HG03175 (cell line): ENCODE measurements around the gene SHMT2.

Experiments used
- ATAC-seq: cut with Tn5 transposase; IDR thresholded peaks from one replicate; pipeline ENCODE4 v1.9.1; 2021; ENCODE audit warnings: mild to moderate bottlenecking, moderate library complexity; ENCODE audit not compliant: unreplicated experiment

Gene SHMT2

GRCh38 chr12:57225680-57226210 lies 3.8 kb upstream of the SHMT2 start:
- ATAC-seq, result no peak

- no peak for ATAC-seq
Observed at GRCh38 chr12:57226588-57227314, 2.8 kb upstream of the SHMT2 start.

GRCh38 chr12:57227315-57228115 lies 2.0 kb upstream of the SHMT2 start:
- ATAC-seq, result no peak

- no peak for ATAC-seq
Observed at GRCh38 chr12:57229046-57229633, 371 bp upstream of the SHMT2 start.

DNA sequence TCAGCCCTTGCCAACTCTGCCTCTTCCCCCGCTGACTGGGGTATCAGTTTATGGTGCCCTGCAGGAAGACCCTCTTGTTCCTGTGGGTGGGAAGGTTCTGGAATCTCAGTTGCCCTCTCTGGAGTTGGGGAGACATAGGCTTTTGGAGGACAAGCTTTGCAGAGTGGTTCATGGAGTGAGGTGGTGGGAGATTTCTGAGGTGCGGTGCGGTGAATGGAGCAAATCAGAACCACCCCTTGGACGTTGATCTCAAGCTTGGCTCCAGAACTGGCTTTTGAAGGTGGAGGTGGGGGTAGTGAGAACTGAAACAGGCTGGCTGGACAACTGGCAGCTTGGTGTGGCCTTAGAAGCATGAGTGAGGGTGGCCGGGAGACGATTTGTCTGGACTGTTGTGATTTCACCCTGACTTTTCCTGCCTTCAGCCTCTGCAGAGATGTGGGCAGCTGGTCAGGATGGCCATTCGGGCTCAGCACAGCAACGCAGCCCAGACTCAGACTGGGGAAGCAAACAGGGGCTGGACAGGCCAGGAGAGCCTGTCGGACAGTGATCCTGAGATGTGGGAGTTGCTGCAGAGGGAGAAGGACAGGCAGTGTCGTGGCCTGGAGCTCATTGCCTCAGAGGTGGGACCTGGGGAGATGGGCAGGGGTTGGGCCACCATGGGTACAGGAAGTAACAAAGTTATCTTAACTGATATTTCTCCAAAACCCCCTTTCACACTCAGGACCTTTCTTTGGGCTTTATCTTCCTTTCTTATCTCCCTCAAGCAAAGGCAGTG lies 1.1 kb downstream of the SHMT2 start:
- ATAC-seq, result no peak

GRCh38 chr12:57231276-57232021 lies 1.9 kb downstream of the SHMT2 start:
- no peak for ATAC-seq

- no peak for ATAC-seq
Observed at GRCh38 chr12:57232156-57232756, 2.7 kb downstream of the SHMT2 start.

DNA sequence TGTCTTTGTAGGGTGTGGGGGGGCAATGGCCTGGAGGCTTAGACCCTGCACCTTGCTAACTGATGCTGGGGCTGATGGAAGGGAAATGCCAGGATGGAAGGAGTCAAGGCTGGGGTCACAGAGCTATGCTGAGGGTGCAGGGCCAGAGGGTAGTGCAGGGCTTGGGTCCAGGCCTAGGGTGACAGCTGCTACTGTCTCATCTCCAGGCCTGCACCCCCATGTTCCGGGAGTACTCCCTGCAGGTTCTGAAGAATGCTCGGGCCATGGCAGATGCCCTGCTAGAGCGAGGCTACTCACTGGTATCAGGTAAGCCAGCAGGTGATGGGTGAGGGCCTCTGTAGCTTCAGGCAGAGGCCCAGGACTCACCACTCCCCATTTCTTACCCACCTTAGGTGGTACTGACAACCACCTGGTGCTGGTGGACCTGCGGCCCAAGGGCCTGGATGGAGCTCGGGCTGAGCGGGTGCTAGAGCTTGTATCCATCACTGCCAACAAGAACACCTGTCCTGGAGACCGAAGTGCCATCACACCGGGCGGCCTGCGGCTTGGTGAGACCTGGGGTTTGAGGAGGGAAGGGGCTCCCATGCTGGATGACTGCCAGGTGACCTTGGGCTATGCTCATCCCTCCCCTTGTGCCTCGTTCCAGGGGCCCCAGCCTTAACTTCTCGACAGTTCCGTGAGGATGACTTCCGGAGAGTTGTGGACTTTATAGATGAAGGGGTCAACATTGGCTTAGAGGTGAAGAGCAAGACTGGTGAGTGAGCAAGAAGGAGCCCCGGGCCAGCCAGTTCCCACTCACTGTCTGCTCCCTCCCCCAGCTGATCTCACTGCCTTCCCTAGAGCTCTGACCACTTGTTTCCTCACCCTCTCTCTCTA lies 4.1 kb downstream of the SHMT2 start:
- ATAC-seq, result no peak

- no peak for ATAC-seq
Observed at GRCh38 chr12:57234233-57234570, 4.7 kb downstream of the SHMT2 start.

- ATAC-seq, result no peak
Observed at GRCh38 chr12:57234571-57235016, 5.1 kb downstream of the SHMT2 start.

- ATAC-seq, result no peak
Observed at GRCh38 chr12:57235017-57235727, 5.7 kb downstream of the SHMT2 start.

DNA sequence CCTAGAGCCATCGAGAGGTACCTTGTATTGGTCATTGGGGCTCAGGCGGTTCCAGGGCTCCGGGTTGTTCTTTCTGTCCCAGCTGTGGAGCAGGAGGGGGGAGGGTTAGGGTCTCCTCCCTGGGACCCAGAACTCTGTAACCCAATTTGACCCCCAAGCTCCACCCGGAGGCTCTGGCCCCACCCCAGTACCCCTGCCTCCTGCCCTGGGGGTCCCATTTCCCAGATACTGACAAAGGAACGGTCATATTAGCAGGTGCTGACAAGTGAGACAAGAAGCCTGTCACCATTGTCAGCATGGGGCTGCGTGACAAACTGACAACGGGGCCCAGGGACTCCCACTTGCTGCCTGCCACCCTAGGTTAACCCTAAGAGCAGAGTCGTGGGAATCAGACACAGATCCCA lies 6.2 kb downstream of the SHMT2 start:
- ATAC-seq, result no peak

- no peak for ATAC-seq
Observed at GRCh38 chr12:57236201-57236924, 6.9 kb downstream of the SHMT2 start.

DNA sequence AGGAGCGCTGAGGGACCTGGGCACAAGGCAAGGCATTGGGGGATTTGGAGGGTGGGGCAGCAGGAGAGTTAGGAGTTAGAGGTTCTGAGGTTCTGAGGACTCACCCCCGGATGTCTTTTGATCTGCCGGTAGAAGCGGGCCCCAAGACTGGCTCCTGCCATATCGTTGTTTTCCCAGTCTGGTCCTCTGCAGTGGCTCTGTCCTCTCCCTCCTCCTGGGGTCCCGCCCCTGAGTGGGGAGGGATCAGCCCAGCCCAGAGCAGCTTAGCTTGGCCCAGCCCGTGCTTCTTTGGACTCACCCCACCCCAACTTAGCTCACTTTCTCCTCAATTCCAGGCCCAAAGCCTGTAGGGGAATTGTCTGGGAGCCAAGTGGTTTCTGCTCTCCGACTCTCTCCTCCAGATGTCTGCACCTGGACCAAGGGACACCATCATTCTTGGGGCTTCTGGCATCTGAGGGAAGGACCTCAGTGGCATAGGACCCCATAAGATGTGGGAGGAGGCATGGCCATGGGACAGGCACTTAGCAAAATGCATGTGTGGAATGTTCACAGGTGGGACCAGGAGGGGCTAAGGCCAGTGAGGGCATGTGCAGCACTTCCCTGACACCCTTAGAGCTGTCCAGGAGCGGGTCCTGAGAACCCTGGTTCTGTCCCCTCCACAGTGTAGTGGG lies 7.5 kb downstream of the SHMT2 start:
- no peak for ATAC-seq

GRCh38 chr12:57237596-57237931 lies 8.1 kb downstream of the SHMT2 start:
- ATAC-seq, result no peak

DNA sequence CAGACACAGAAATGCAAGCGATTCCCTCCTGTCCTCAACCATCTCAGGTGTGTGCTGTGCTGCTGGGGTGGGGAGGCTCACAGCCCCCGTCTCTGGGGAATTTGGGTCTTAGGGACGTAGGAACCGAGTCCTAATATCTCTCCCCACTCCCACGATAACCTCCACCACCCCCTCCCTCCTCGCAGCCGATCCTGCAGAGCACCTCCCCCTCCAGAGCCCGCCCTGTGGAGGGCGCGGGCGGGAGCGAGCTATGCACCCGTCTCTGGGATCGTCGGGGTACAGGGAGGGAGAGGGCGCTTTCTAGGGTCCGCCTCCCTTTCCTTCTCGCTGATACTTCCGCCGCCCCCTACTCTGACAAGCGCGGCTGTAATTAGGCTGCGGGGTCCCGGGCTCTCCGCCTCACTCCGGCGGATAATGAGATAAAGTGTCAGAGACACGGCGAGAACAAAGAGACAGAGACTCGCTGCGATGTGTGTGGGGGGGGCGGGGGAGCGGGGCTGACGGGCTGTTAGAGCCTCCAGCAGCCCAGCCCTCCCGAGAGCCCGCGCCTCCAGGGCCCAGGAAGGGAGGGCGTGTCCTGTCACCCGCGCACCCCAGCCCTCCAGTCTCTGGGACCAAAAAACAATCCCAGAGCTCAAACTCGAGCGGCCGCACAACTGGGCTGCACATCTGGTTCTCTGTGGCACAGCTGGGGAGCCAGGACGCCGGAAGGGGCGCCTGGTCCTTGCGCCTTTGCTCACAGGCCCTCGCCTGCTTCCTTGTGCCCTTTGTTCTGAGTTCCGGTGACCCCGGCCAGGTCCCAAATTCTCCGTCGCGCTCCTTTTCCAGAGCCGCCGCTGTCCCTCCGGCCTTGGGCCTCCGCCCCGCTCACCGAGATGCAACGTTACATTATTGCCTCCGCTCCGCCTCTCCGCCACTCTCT lies 8.7 kb downstream of the SHMT2 start:
- no peak for ATAC-seq
